HCT116 (cell line): ENCODE data around the gene COPS3. TPM values are rescaled to one million over a fixed set of nuclear protein-coding genes. Genes with fewer than 3 reads are reported as not detected.

Source experiments
- ATAC-seq: fragments of 200-7000 bp; cut with Tn5 transposase; 2 replicates; pipeline ENCODE4 v1.9.1; 2020; ENCODE audit warnings: mild to moderate bottlenecking, moderate library complexity
- BruUV-seq: library from RNA; stranded (reverse); fragments of 400-500 nt; replicated peaks from 2 replicates; lab custom pipeline; 2021; lab: Mats Ljungman, UMichigan
- CTCF ChIA-PET: fragments of 300-600 bp; sonication (Branson Sonifier 250); formaldehyde crosslinking; loops from one replicate; lab custom pipeline; 2021; ENCODE audit warnings: antibody characterized with exemption; lab: Charles Lee
- POLR2A ChIA-PET: fragments of 300-600, 350-600 bp; sonication (Branson Sonifier 250); formaldehyde crosslinking; loops from one replicate; lab custom pipeline; 2021; ENCODE audit warnings: antibody characterized with exemption; lab: Charles Lee
- RAD21 ChIA-PET, 2 experiments: fragments of 300-600 bp; sonication (Branson Sonifier 250); formaldehyde crosslinking; loops; one replicate each; lab custom pipeline; 2023; ENCODE audit warnings: low total read pairs in 2 of 2; ENCODE audit not compliant: uncharacterized antibody in 2 of 2, unreplicated experiment in 2 of 2, low non-redundant PET in 1 of 2; lab: Charles Lee
- DNase-seq: peaks from one replicate; pipeline ENCODE4 v3.0.0-alpha.2; 2010; ENCODE audit warnings: low read depth, low spot score
- H2AFZ ChIP-seq: fragments of 200-600 bp; shearing (Covaris generic), sonication (generic); 2 replicates; pipeline ENCODE4 v1.6.1; 2017; ENCODE audit warnings: low read depth, mixed run types, mixed read lengths, antibody characterized with exemption, low read length; ENCODE audit not compliant: poor library complexity, severe bottlenecking
- H3K27ac ChIP-seq: 2 replicates; pipeline ENCODE4 v1.5.1; 2012; ENCODE audit warnings: low read depth, low read length
- H3K27me3 ChIP-seq: fragments of 200-600 bp; sonication (generic); 2 replicates; pipeline ENCODE4 v1.6.1; 2016; ENCODE audit warnings: mixed run types, low read length, mixed read lengths; ENCODE audit not compliant: insufficient read depth
- H3K36me3 ChIP-seq, 2 experiments: fragments of 200-500 bp in 1 of 2; fragments of 200-600 bp in 1 of 2; sonication (Bioruptor generic) in 1 of 2; sonication (generic) in 1 of 2; 2 replicates each; pipeline versions ENCODE4 v1.5.1 to v1.6.1; 2014 to 2016; ENCODE audit warnings: low read length in 2 of 2, inconsistent platforms in 1 of 2, mixed read lengths in 1 of 2, mixed run types in 1 of 2; ENCODE audit not compliant: insufficient read depth in 2 of 2, control insufficient read depth in 1 of 2
- H3K4me1 ChIP-seq, 2 experiments: fragments of 200-600 bp in 1 of 2; sonication (generic) in 1 of 2; 2 replicates each; pipeline versions ENCODE4 v1.5.1 to v1.6.1; 2012 to 2017; ENCODE audit warnings: low read length in 2 of 2, inconsistent platforms in 1 of 2, mild to moderate bottlenecking in 1 of 2, mixed read lengths in 1 of 2, mixed run types in 1 of 2, moderate library complexity in 1 of 2; ENCODE audit not compliant: insufficient read depth in 2 of 2, control insufficient read depth in 1 of 2
- H3K4me2 ChIP-seq: fragments of 200-600 bp; sonication (generic); 2 replicates; pipeline ENCODE4 v1.6.1; 2017; ENCODE audit warnings: mixed run types, low read length, mixed read lengths
- H3K4me3 ChIP-seq, 2 experiments: fragments of 200-600 bp in 1 of 2; sonication (generic) in 1 of 2; replicated peaks in 1 of 2; 2 replicates each; pipeline ENCODE4 v1.5.1; 2011 to 2016; ENCODE audit warnings: low read length in 2 of 2, control low read depth in 1 of 2, low read depth in 1 of 2, mild to moderate bottlenecking in 1 of 2, mixed read lengths in 1 of 2, mixed run types in 1 of 2
- H3K79me2 ChIP-seq: fragments of 200-600 bp; sonication (generic); 2 replicates; pipeline ENCODE4 v1.6.1; 2017; ENCODE audit warnings: mild to moderate bottlenecking, mixed run types, low read length, moderate library complexity, mixed read lengths; ENCODE audit not compliant: insufficient read depth
- H3K9ac ChIP-seq: fragments of 200-600 bp; sonication (generic); 2 replicates; pipeline ENCODE4 v1.6.1; 2016; ENCODE audit warnings: low read length, mixed read lengths
- H3K9me2 ChIP-seq: fragments of 200-600 bp; sonication (generic), shearing (Covaris generic); 2 replicates; pipeline ENCODE4 v1.6.1; 2017; ENCODE audit warnings: mixed run types, mild to moderate bottlenecking, moderate library complexity; ENCODE audit not compliant: insufficient read depth
- H3K9me3 ChIP-seq, 2 experiments: fragments of 200-500 bp in 1 of 2; fragments of 200-600 bp in 1 of 2; sonication (Bioruptor generic) in 1 of 2; sonication (generic) in 1 of 2; 2 replicates each; pipeline ENCODE4 v1.6.1; 2014 to 2017; ENCODE audit warnings: low read length in 2 of 2, mixed read lengths in 2 of 2, inconsistent platforms in 1 of 2, low read depth in 1 of 2, mild to moderate bottlenecking in 1 of 2, mixed run types in 1 of 2, moderate library complexity in 1 of 2; ENCODE audit not compliant: control insufficient read depth in 1 of 2, insufficient read depth in 1 of 2
- H4K20me1 ChIP-seq: fragments of 200-600 bp; sonication (generic), shearing (Covaris generic); 2 replicates; pipeline ENCODE4 v1.6.1; 2017; ENCODE audit warnings: mixed run types, mild to moderate bottlenecking, moderate library complexity; ENCODE audit not compliant: insufficient read depth
- ATF3 ChIP-seq: IDR thresholded peaks from 2 replicates; pipeline ENCODE4 v1.6.1; 2012
- REST ChIP-seq: IDR thresholded peaks from 2 replicates; pipeline ENCODE4 v1.6.1; 2012; ENCODE audit warnings: low read depth
- SP1 ChIP-seq: IDR thresholded peaks from 2 replicates; pipeline ENCODE4 v1.6.1; 2012; ENCODE audit warnings: low read depth
- YY1 ChIP-seq: IDR thresholded peaks from 2 replicates; pipeline ENCODE4 v1.6.1; 2011; ENCODE audit warnings: low read length, low read depth, moderate library complexity, mild to moderate bottlenecking; ENCODE audit not compliant: insufficient replicate concordance; ENCODE audit errors: extremely low read depth
- ZFX ChIP-seq: fragments of 450-650 bp; IDR thresholded peaks from 2 replicates; pipeline ENCODE4 v1.6.1; 2017
- intact Hi-C: fragments of 100-400 bp; cut with micrococcal nuclease; formaldehyde crosslinking; loops from 2 replicates; pipeline ENCODE4 v1.10.0; 2022
- total RNA-seq: library from RNA; stranded (reverse); gene quantifications from one replicate; pipeline ENCODE4 v1.2.1, GENCODE V29; 2021; ENCODE audit not compliant: unreplicated experiment

COPS3 gene
- total RNA-seq, 1 experiment from 2014 or later = 99.0 TPM

- no peak for DNase-seq
- H4K20me1 ChIP-seq = no peaks in the 10 kb centered on the region
- peak overlapping the region; percentile 91 for H3K4me2 ChIP-seq
- H3K4me3 ChIP-seq = peak overlapping the region; percentile 54 to 75
- H3K27me3 ChIP-seq = no peaks in the 10 kb centered on the region
- peak overlapping the region; percentile 72 for H3K9ac ChIP-seq
- no peak for TF ChIP-seq ATF3
- no peak for TF ChIP-seq REST
- TF ChIP-seq SP1 = no peak
- no peak for TF ChIP-seq YY1
- TF ChIP-seq ZFX = no peak
- no peaks in the 10 kb centered on the region for H3K9me3 ChIP-seq
- ChIA-PET POLR2A (no interaction called here), CTCF (no interaction called here), RAD21 (interaction anchor here in 1 of 2 experiments (0.5 kb wide), 1 partner anchor 341 kb away, joined by 3 read pairs; no protein-coding TSS in a partner anchor)
- H3K9me2 ChIP-seq = no peaks in the 10 kb centered on the region
- H3K79me2 ChIP-seq = peaks cover 7% of the 10 kb centered on the region; the same call in 1 of the 2 replicates
- no peak overlapping the region for H2AFZ ChIP-seq
- intact Hi-C loops = no loop called here
- H3K4me1 ChIP-seq = peaks cover 5 to 22% of the 10 kb centered on the region in 2 experiments
- no peak for ATAC-seq
- peak overlapping the region; percentile 59; the same call in 1 of the 2 replicates for H3K27ac ChIP-seq
- no peaks in the 10 kb centered on the region for H3K36me3 ChIP-seq
- BruUV-seq = TSS peak; percentile 77
Measured at GRCh38 chr17:17303847-17304490, 22.9 kb upstream of the COPS3 start.
